HUES64 (cell line): ENCODE data around the gene NXPH1. TPM values are rescaled to one million over a fixed set of nuclear protein-coding genes. Genes with fewer than 3 reads are reported as not detected.
A peak's percentile ranks its signal among the peaks of the same experiment; 100 is the strongest.

Experiments
- H3K27ac ChIP-seq: 2 replicates; pipeline ENCODE4 v1.7.0; 2013; ENCODE audit warnings: low read depth, low read length, inconsistent platforms
- H3K27me3 ChIP-seq: 2 replicates; pipeline ENCODE4 v1.6.1; 2013; ENCODE audit warnings: mild to moderate bottlenecking, low read length; ENCODE audit not compliant: insufficient read depth
- H3K36me3 ChIP-seq: 2 replicates; pipeline ENCODE4 v1.6.1; 2013; ENCODE audit warnings: mild to moderate bottlenecking, low read length; ENCODE audit not compliant: insufficient read depth
- H3K4me1 ChIP-seq: 2 replicates; pipeline ENCODE4 v1.6.1; 2013; ENCODE audit warnings: mild to moderate bottlenecking, low read length, moderate library complexity; ENCODE audit not compliant: insufficient read depth
- H3K4me3 ChIP-seq: 2 replicates; pipeline ENCODE4 v1.5.1; 2013; ENCODE audit warnings: mild to moderate bottlenecking, low read length, moderate library complexity
- H3K9ac ChIP-seq: 2 replicates; pipeline ENCODE4 v1.6.1; 2013; ENCODE audit warnings: mild to moderate bottlenecking, low read depth, low read length
- H3K9me3 ChIP-seq: 2 replicates; pipeline ENCODE4 v1.6.1; 2013; ENCODE audit warnings: low read depth, low read length; ENCODE audit not compliant: insufficient read depth
- WGBS: fragments of 150-250, 120-280 bp; methylation state at CpG from one replicate; pipeline ENCODE4 v1.1.7; 2013; ENCODE audit warnings: missing lambda C conversion rate; 5-methylcytosine and 5-hydroxymethylcytosine counted together
- polyA plus RNA-seq, 2 experiments: library from polyadenylated mRNA; stranded (reverse); fragments of 50-300 nt; gene quantifications; one replicate each; pipeline ENCODE4 v1.2.3, GENCODE V29; 2013

The NXPH1 gene
- polyA plus RNA-seq (2013, experiment 1 of 2), result 0.35 TPM
- polyA plus RNA-seq (2013, experiment 2 of 2), result 0.51 TPM

- H3K27ac ChIP-seq, result no peak within 1 kb of the TSS
- peaks cover 20% of the 10 kb centered on the region; the same call in 1 of the 2 replicates for H3K4me1 ChIP-seq
- peak within 1 kb of the TSS; percentile 51 for H3K4me3 ChIP-seq
- H3K9me3 ChIP-seq, result no peaks in the 10 kb centered on the region
- WGBS, result under 1% methylated on average over 71 of the region's 71 CpGs
- no peaks in the 10 kb centered on the region for H3K36me3 ChIP-seq
- peaks cover 87% of the 10 kb centered on the region for H3K27me3 ChIP-seq
- H3K9ac ChIP-seq, result no peak within 1 kb of the TSS
Observed at GRCh38 chr7:8433477-8434289, at the start of gene NXPH1. TSS of gene NXPH1 (plus strand) at chr7:8433609.

- Histone ChIP-seq H3K9me3 (no peaks in the 10 kb centered on the region), H3K9ac (no peak overlapping the region), H3K27me3 (no peaks in the 10 kb centered on the region), H3K4me1 (0 out of 2 replicates have a peak, but pooled peaks cover 5% of the 10 kb centered on the region), H3K27ac (no peak overlapping the region), H3K4me3 (no peak overlapping the region), H3K36me3 (no peaks in the 10 kb centered on the region)
- WGBS, result 69% methylated on average over 4 of the region's 4 CpGs
Observed at GRCh38 chr7:8384901-8385300, 48.5 kb upstream of the NXPH1 start.

GRCh38 chr7:8386926-8387550 is 46.4 kb upstream of the NXPH1 start:
- no peaks in the 10 kb centered on the region for H3K36me3 ChIP-seq
- peaks cover 23% of the 10 kb centered on the region for H3K4me1 ChIP-seq
- 92% methylated on average over 5 of the region's 5 CpGs for WGBS
- no peak overlapping the region for H3K9ac ChIP-seq
- H3K27ac ChIP-seq, result no peak overlapping the region
- H3K9me3 ChIP-seq, result no peaks in the 10 kb centered on the region
- H3K4me3 ChIP-seq, result no peak overlapping the region
- no peaks in the 10 kb centered on the region for H3K27me3 ChIP-seq

- Histone ChIP-seq H3K27me3 (no peaks in the 10 kb centered on the region), H3K9me3 (no peaks in the 10 kb centered on the region), H3K9ac (no peak overlapping the region), H3K4me1 (peaks cover 23% of the 10 kb centered on the region), H3K27ac (no peak overlapping the region), H3K4me3 (no peak overlapping the region), H3K36me3 (no peaks in the 10 kb centered on the region)
- WGBS, result 93% methylated on average over 7 of the region's 7 CpGs
Observed at GRCh38 chr7:8387551-8388256, 45.7 kb upstream of the NXPH1 start.

GRCh38 chr7:8388257-8388625 is 45.2 kb upstream of the NXPH1 start:
- Histone ChIP-seq H3K4me3 (no peak overlapping the region), H3K4me1 (peaks cover 23% of the 10 kb centered on the region), H3K9ac (no peak overlapping the region), H3K36me3 (no peaks in the 10 kb centered on the region), H3K27me3 (no peaks in the 10 kb centered on the region), H3K9me3 (no peaks in the 10 kb centered on the region), H3K27ac (no peak overlapping the region)
- 94% methylated on average over 2 of the region's 2 CpGs for WGBS

- Histone ChIP-seq H3K9me3 (no peaks in the 10 kb centered on the region), H3K4me1 (peaks cover 23% of the 10 kb centered on the region), H3K9ac (no peak overlapping the region), H3K36me3 (no peaks in the 10 kb centered on the region), H3K27me3 (no peaks in the 10 kb centered on the region), H3K4me3 (peak overlapping the region; percentile 38), H3K27ac (no peak overlapping the region)
- WGBS, result 42% methylated on average over 10 of the region's 10 CpGs
Observed at GRCh38 chr7:8389593-8390261, 43.7 kb upstream of the NXPH1 start.

GRCh38 chr7:8390262-8390626 is 43.2 kb upstream of the NXPH1 start:
- Histone ChIP-seq H3K9ac (no peak overlapping the region), H3K4me1 (peaks cover 23% of the 10 kb centered on the region), H3K27me3 (no peaks in the 10 kb centered on the region), H3K4me3 (peak overlapping the region; percentile 38), H3K27ac (no peak overlapping the region), H3K36me3 (no peaks in the 10 kb centered on the region), H3K9me3 (no peaks in the 10 kb centered on the region)
- WGBS, result 42% methylated on average over 3 of the region's 3 CpGs

GRCh38 chr7:8391353-8392062 is 41.9 kb upstream of the NXPH1 start:
- Histone ChIP-seq H3K9ac (no peak overlapping the region), H3K4me3 (no peak overlapping the region), H3K27ac (no peak overlapping the region), H3K36me3 (no peaks in the 10 kb centered on the region), H3K9me3 (no peaks in the 10 kb centered on the region), H3K27me3 (no peaks in the 10 kb centered on the region), H3K4me1 (peaks cover 23% of the 10 kb centered on the region)
- 77% methylated on average over 6 of the region's 6 CpGs for WGBS

- 85% methylated on average over 5 of the region's 5 CpGs for WGBS
- H3K27me3 ChIP-seq, result no peaks in the 10 kb centered on the region
- peaks cover 4% of the 10 kb centered on the region for H3K4me1 ChIP-seq
- no peak overlapping the region for H3K9ac ChIP-seq
- no peak overlapping the region for H3K27ac ChIP-seq
- H3K4me3 ChIP-seq, result no peak overlapping the region
- H3K36me3 ChIP-seq, result no peaks in the 10 kb centered on the region
- no peaks in the 10 kb centered on the region for H3K9me3 ChIP-seq
Observed at GRCh38 chr7:8396294-8396693, 37.1 kb upstream of the NXPH1 start.

- no peak overlapping the region for H3K4me3 ChIP-seq
- H3K27me3 ChIP-seq, result no peaks in the 10 kb centered on the region
- peaks cover 8% of the 10 kb centered on the region for H3K4me1 ChIP-seq
- 100% methylated on average over 1 of the region's 1 CpG for WGBS
- H3K9me3 ChIP-seq, result no peaks in the 10 kb centered on the region
- no peaks in the 10 kb centered on the region for H3K36me3 ChIP-seq
- H3K27ac ChIP-seq, result no peak overlapping the region
- H3K9ac ChIP-seq, result no peak overlapping the region
Observed at GRCh38 chr7:8408871-8409270, 24.5 kb upstream of the NXPH1 start.
